ENCODE data around the gene INTS1.

Gene INTS1

GRCh38 chr7:1436608-1437007 is 67.6 kb downstream of the INTS1 start:
- no peak for DNase-seq (ENCODE audit: low read depth)
- no peak for TF ChIP-seq CTCF (conservative IDR thresholded peaks at IDR 0.05; ENCODE audit: low read depth, low read length)

GRCh38 chr7:1434891-1435670 is 69.1 kb downstream of the INTS1 start:
- no peak for TF ChIP-seq CTCF (conservative IDR thresholded peaks at IDR 0.05; ENCODE audit: low read depth, low read length)
- no peak overlapping the region for H3K4me3 ChIP-seq (ENCODE audit: low read length)
- no peak for DNase-seq (ENCODE audit: low read depth)

More at GRCh38 chr7:1436608-1437007, 67.6 kb downstream of the INTS1 start:
- no peak overlapping the region for H3K4me3 ChIP-seq (ENCODE audit: low read length)

- no peak overlapping the region for H3K4me3 ChIP-seq (ENCODE audit: low read length)
- DNase-seq (ENCODE audit: low read depth): no peak
- TF ChIP-seq CTCF (conservative IDR thresholded peaks at IDR 0.05; ENCODE audit: low read depth, low read length): no peak
These were observed 69.9 kb downstream of the INTS1 start for GRCh38 chr7:1434165-1434718.

- no peak overlapping the region for H3K4me3 ChIP-seq (ENCODE audit: low read length)
- no peak for DNase-seq (ENCODE audit: low read depth)
- TF ChIP-seq CTCF (conservative IDR thresholded peaks at IDR 0.05; ENCODE audit: low read depth, low read length): no peak
These were observed 70.9 kb downstream of the INTS1 start for GRCh38 chr7:1433128-1433920.

- H3K4me3 ChIP-seq (ENCODE audit: low read length): no peak overlapping the region
- peak; percentile 97 for TF ChIP-seq CTCF (conservative IDR thresholded peaks at IDR 0.05; ENCODE audit: low read depth, low read length)
- DNase-seq (ENCODE audit: low read depth): no peak
These were observed 71.6 kb downstream of the INTS1 start for GRCh38 chr7:1432411-1433082.

- H3K4me3 ChIP-seq (ENCODE audit: low read length): no peak overlapping the region
- TF ChIP-seq CTCF (conservative IDR thresholded peaks at IDR 0.05; ENCODE audit: low read depth, low read length): no peak
- no peak for DNase-seq (ENCODE audit: low read depth)
These were observed 72.4 kb downstream of the INTS1 start for GRCh38 chr7:1431634-1432380.

All from retinal pigment epithelial cell (primary cell).